Activated T-helper 1 cell treated with anti-CD3 and anti-CD28 coated beads, Interleukin-12 subunit alpha, Interleukin-12 subunit beta, Interleukin-2, Interleukin-4 antibody, amounts not matched to agents 30 ng/mL and 10 ng/mL and 1 ng/mL, durations not matched to agents 14 hours and 24 hours and 36 hours (primary cell): ENCODE measurements around the gene PIK3CG. TPM values are rescaled to one million over a fixed set of nuclear protein-coding genes. Genes with fewer than 3 reads are reported as not detected.
"Not testable (repeated sequence)": the region's sequence is repeated elsewhere in the genome, so short reads cannot be mapped to it uniquely, and the experiment has no call there.

Experiments
- DNase-seq: peaks from one replicate; pipeline ENCODE4 v3.0.0; 2021; ENCODE audit warnings: low spot score
- H3K27ac Mint-ChIP-seq: one replicate; pipeline ENCODE4 v1.8.0; 2021; ENCODE audit warnings: mild to moderate bottlenecking, mixed read lengths
- H3K27me3 Mint-ChIP-seq: one replicate; pipeline ENCODE4 v1.8.0; 2022; ENCODE audit warnings: mild to moderate bottlenecking, moderate library complexity, mixed read lengths; ENCODE audit not compliant: insufficient read depth
- H3K36me3 Mint-ChIP-seq: one replicate; pipeline ENCODE4 v1.8.0; 2021; ENCODE audit warnings: low read depth, mixed read lengths
- H3K4me1 Mint-ChIP-seq: one replicate; pipeline ENCODE4 v1.8.0; 2021; ENCODE audit warnings: low read depth, mixed read lengths
- H3K4me3 Mint-ChIP-seq: one replicate; pipeline ENCODE4 v1.8.0; 2021; ENCODE audit warnings: mild to moderate bottlenecking, moderate library complexity, mixed read lengths
- H3K9me3 Mint-ChIP-seq: one replicate; pipeline ENCODE4 v1.8.0; 2021; ENCODE audit warnings: mixed read lengths
- intact Hi-C: fragments of 100-400 bp; cut with micrococcal nuclease; formaldehyde crosslinking; loops from one replicate; pipeline ENCODE4 v1.15.1; 2024
- total RNA-seq: library from RNA; stranded (reverse); gene quantifications from 2 replicates; pipeline ENCODE4 v1.2.3, GENCODE V29; 2022

The PIK3CG gene
- total RNA-seq, 1 donor from 2014 or later = 38.7 TPM

DNA sequence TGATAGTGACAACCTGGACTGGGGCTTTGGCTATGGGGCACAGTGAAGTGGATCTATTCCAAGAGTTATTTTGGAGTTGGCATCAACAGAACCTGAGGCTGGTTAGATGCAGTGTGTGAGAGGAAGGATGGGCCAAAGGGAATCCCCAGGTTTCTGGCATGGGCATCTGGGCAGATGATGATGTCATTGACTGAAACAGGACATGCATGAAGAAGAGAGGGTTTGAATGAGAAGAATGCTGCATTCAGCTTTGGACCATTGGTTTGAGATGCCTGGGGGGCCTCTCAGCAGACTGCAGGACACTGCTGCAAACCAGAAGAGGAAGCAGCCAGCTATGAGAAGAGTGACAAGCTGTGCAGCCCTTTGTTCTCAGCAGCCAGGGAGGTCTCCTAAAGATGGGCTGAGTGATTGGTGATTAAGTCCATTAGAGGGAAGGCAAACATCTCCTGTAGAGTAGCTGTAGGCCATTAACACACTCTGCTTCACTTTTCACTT is 23.1 kb upstream of the PIK3CG start:
- Mint-ChIP-seq H3K9me3 (no peaks in the 10 kb centered on the region), H3K27ac (no peak overlapping the region), H3K4me1 (no peaks in the 10 kb centered on the region), H3K36me3 (no peaks in the 10 kb centered on the region), H3K27me3 (peaks cover 5% of the 10 kb centered on the region), H3K4me3 (no peak overlapping the region)
- DNase-seq = no peak
- intact Hi-C loops = no loop called here

DNA sequence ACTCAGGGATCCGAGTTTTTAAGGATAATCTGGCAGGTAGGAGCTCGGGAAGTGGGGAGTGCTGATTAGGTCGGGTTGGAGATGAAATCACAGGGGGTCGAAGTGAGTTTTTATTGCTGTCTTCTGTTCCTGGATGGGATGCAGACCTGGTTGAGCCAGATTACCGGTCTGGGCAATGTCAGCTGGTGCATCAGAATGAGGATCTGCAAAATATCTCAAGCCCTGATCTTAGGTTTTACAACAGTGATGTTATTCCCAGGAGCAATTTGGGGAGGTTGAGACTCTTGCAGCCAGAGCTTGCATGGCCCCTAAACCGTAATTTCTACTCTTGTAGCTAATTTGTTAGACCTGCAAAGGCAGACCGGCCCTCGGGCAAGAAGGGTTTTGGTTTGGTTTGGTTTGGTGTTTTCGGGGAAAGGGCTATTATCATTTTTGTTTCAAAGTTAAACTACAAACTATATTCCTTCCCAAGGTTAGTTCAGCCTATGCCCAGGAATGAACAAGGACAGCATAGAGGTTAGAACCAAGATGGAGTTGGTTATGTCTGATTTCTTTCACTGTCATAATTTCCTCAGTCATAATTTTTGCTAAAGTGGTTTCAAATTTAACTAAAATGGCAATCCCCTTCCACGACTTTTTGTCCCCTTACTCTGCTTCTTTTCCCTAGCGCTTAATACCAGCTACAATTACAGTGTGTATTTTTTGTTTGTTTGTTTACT is 20.6 kb upstream of the PIK3CG start:
- DNase-seq = no peak
- Mint-ChIP-seq H3K9me3 (no peaks in the 10 kb centered on the region), H3K4me3 (no peak overlapping the region), H3K36me3 (no peaks in the 10 kb centered on the region), H3K4me1 (no peaks in the 10 kb centered on the region), H3K27me3 (peaks cover 7% of the 10 kb centered on the region), H3K27ac (no peak overlapping the region)
- intact Hi-C loops = no loop called here

DNA sequence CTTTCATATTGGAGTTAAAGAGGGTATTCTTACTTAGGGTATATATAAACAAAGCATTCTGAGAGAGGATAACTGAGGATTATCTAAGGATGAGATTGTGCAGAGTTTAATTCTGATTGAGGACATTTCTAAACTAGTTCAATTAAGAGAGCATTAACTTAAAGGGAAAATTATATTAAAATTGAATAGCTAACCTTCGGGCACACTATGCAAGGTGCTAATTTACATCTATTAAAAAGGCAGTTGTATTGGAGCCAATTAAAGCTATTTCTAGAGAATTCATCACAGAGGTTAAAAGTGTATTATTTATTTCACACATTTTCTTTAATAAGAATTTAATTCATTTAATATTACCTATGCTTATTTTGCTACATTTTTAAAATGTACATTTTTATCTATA is 17.0 kb upstream of the PIK3CG start:
- peaks cover 9% of the 10 kb centered on the region for H3K27me3 Mint-ChIP-seq
- intact Hi-C loops = no loop called here
- DNase-seq = no peak
- H3K9me3 Mint-ChIP-seq = peaks cover 7% of the 10 kb centered on the region
- no peaks in the 10 kb centered on the region for H3K36me3 Mint-ChIP-seq
- no peak overlapping the region for H3K4me3 Mint-ChIP-seq
- no peaks in the 10 kb centered on the region for H3K4me1 Mint-ChIP-seq
- no peak overlapping the region for H3K27ac Mint-ChIP-seq

DNA sequence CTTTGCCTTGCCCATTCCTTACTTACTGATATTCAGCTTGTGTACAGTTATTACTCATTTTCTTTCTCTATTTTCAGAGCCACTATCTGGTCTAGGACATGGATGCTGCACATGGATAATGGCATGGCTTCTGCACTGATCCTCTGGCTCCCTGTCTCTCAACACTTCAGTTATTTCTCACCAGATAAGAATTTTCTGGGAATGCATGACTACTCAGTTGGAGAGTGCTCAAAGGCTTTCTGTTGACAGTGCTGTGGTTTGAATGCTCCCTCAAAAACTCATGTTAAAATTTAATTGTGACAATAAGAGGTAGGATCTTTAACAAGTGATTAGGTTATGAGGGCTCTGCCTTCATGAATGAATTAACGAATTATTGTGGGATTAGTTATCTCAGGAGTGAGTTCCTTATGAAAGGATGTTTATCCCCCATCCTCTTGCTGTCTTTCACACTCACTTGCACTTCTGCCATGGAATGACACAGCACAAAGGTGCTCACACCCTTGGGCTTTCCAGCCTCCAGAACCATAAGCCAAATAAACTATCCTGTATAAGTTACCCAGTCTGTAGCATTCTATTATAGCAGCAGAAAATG is 16.1 kb upstream of the PIK3CG start:
- Mint-ChIP-seq H3K27ac (no peak overlapping the region), H3K9me3 (peaks cover 13% of the 10 kb centered on the region), H3K36me3 (peaks cover 2% of the 10 kb centered on the region), H3K27me3 (peaks cover 6% of the 10 kb centered on the region), H3K4me3 (no peak overlapping the region), H3K4me1 (peaks cover 4% of the 10 kb centered on the region)
- intact Hi-C loops = no loop called here
- no peak for DNase-seq

DNA sequence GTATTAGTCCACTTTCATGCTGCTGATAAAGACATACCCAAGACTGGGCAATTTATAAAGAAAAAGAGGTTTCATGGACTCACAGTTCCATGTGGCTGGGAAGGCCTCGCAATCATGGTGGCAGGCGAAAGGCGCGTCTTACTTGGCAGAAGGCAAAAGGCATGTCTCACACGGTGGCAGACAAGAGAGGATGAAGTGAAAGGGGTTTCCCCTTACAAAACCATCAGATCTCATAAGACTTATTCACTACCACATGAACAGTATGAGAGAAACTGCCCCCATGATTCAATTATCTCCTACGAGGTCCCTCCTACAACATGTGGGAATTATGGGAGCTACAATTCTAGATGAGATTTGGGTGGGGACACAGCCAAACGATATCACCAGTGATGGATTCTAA is 13.4 kb upstream of the PIK3CG start:
- H3K36me3 Mint-ChIP-seq, H3K27me3 Mint-ChIP-seq, DNase-seq, intact Hi-C loops, H3K4me1 Mint-ChIP-seq, H3K27ac Mint-ChIP-seq, H3K4me3 Mint-ChIP-seq: not testable (repeated sequence)
- peaks cover 20% of the 10 kb centered on the region for H3K9me3 Mint-ChIP-seq

DNA sequence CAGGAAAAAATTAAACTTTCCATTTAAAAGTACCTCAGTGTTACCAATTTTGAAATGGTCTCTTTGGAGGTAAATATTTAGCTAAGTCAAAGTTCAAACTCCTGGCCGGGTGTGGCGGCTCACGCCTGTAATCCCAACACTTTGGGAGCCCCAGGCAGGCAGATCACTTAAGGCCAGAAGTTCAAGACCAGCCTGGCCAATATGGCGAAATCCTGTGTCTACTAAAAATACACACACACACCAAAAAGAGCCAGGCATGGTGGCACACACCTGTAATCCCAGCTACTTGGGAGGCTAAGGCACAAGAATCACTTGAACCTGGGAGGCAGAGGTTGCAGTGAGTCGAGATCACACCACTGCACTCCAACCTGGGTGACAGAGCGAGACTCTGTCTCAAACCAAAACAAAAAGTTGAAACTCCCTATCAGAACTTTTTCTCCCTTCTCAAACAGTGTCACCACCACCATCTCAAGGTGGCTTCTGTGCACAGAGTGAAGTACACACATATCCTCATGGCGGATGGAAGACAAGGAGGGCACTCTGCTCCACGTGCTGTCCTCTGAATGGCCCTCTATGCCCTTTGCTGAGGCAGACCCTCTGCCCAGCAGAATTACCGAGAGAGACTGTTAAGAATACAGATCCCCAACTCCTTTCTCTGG is 11.7 kb upstream of the PIK3CG start:
- H3K36me3 Mint-ChIP-seq = peaks cover 4% of the 10 kb centered on the region
- H3K4me3 Mint-ChIP-seq = no peak overlapping the region
- intact Hi-C loops = no loop called here
- peaks cover 4% of the 10 kb centered on the region for H3K27me3 Mint-ChIP-seq
- peaks cover 9% of the 10 kb centered on the region for H3K4me1 Mint-ChIP-seq
- H3K9me3 Mint-ChIP-seq = peaks cover 20% of the 10 kb centered on the region
- no peak overlapping the region for H3K27ac Mint-ChIP-seq
- DNase-seq = no peak

DNA sequence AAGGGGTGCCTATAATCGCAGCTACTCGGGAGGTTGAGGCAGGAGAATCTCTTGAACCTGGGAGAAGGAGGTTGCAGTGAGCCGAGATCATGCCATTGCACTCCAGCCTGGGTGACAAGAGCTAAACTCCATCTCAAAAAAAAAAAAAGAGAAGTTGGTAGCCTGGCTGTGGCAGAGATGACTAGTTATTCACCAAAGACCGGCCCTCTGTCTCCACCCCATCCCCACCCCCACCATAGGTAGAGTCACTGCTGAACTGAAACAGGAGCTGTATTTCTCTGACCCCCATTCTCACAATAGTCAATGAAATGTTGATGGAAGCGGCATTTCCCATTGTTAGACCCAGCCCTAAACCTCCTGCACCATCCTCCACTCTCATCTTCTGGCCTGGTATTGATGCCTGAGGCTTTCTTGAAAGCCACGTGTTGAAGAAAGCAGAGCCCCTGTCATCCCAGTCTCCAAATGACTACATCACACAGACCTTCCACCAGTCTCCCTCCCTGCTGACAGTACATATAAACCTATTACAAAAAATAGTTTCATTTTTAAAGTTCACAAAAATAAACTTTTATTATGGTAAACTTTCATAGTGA is 9.4 kb upstream of the PIK3CG start:
- intact Hi-C loops = no loop called here
- DNase-seq = no peak
- Mint-ChIP-seq H3K36me3 (peaks cover 4% of the 10 kb centered on the region), H3K9me3 (peaks cover 20% of the 10 kb centered on the region), H3K4me1 (peaks cover 9% of the 10 kb centered on the region), H3K4me3 (no peak overlapping the region), H3K27ac (no peak overlapping the region), H3K27me3 (peaks cover 2% of the 10 kb centered on the region)

DNA sequence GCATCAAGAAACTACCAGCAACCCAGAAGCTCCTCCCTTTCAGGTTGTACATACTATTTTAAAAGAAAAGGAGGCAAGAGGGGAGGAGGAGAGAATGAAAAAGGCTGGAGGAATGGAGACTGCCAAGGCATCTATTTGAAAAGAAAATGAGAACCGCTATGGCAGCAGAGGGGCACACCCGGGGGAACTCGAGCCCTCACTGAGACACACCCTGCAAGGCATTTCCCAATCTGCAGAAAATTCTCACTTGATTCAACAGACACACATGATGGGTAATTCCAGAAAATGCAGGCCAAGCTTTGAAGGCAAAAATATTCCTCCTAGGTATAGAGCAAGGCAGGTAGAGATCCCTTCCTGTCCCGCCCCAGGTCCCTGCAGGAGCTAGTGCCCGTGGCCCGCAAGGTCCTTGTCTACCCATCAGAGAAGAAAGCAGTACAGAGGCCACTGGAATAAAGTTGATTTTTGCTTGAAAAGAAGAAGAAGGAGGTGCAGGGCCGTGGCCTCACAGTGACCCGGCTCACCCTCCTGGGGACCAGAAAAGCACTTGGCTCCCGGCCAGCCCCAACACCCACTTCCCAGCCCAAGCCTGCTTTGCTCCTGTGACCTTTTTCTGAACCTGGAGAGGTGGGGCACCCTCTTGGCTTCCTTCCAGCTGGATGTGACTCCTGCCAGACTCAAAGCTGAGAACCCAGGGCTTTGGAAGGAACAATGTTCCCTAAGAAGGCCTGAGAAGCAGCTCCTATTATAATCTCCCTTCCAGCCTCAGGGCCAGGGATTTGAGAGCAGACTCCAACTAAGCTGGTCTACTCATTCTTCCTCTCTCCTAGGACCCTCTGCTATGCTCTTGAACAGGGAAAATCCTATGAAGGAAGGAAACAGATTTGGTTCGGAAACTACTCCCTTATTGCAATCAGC is 6.2 kb upstream of the PIK3CG start:
- Mint-ChIP-seq H3K27me3 (no peaks in the 10 kb centered on the region), H3K27ac (no peak overlapping the region)
- intact Hi-C loops = no loop called here

DNA sequence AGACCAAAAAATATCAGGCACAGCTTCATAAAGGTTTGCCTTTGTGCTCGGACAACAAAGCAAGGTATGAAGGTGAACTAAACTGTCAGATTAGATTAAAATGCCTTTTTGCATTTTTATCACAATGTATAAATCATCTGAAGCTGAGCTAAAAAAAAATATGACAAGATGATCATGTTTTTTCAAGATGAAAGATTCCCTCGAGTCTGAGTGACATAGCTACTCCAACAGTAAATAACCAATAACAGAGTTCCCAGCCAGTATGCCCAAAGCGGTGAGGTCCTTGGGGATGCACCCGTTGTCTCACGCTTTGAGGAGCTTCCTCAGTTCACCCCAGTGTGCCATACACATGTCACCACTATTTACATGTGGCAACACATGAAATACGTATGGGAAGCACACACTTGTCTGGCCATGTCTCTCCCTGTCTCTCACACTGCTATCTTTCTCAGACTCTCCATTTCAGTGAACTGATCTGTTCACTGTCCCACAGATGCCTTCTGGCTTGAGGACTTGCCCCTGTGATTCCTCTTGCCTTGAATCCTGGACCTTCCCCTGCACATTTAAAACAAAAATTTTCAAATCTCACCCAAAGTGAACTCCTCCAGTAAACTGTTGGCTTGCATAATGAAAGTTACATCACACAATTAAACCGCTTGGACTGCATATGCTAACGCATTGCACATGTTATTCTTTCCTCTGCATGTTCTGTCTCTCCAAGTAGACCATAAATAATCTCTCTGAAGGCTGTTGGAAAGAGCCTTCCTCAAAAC is 2.6 kb upstream of the PIK3CG start:
- no peak for DNase-seq
- intact Hi-C loops = loop anchor here (1.0 to 10.0 kb wide), 3 partner anchors 9 to 802 kb away; partner anchors contain the start of gene SLC26A4
- no peak overlapping the region for H3K4me3 Mint-ChIP-seq
- H3K9me3 Mint-ChIP-seq = no peaks in the 10 kb centered on the region
- peaks cover 9% of the 10 kb centered on the region for H3K36me3 Mint-ChIP-seq
- H3K4me1 Mint-ChIP-seq = peaks cover 33% of the 10 kb centered on the region
- H3K27ac Mint-ChIP-seq = no peak overlapping the region
- no peaks in the 10 kb centered on the region for H3K27me3 Mint-ChIP-seq

More for the DNA sequence above, 6.2 kb upstream of the PIK3CG start:
- H3K4me1 Mint-ChIP-seq = peaks cover 7% of the 10 kb centered on the region
- no peak for DNase-seq
- H3K36me3 Mint-ChIP-seq = peaks cover 2% of the 10 kb centered on the region
- no peak overlapping the region for H3K4me3 Mint-ChIP-seq
- peaks cover 7% of the 10 kb centered on the region for H3K9me3 Mint-ChIP-seq

DNA sequence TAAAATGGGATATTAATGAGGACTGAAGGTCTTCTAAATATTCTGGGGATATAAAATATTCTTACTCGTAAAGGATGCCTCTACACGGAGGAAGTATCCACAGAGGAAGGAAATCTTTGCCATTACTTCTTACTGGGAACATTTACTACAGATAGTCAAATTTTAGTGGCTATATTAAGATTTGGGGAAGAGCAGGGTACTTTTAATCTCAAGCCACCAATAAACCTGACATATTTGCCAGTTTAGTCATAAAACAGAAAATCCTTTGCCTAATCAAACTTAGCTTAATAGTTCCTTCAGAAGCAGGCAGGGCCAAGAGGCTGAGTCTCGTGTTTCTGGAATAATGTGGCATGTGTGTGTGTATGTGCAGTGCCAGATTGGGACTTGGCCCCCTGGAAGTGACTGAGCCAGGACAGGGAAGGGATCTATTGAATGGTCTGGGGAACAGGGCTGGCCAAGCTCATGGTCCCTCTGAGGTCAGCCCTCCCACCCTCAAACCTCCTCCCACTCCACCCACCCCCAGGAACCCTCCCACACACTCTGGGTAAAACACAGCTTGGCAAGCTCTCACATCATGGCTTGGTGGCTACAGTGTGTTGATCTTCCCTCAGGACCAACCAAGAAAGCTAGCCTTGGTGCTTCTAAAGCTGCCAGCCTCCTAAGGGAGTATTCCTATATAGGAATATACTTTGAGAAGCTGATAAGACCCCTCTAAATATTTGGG is 1.6 kb upstream of the PIK3CG start:
- Mint-ChIP-seq H3K4me3 (no peak overlapping the region), H3K27ac (no peak overlapping the region), H3K27me3 (no peaks in the 10 kb centered on the region), H3K4me1 (peaks cover 35% of the 10 kb centered on the region), H3K9me3 (no peaks in the 10 kb centered on the region), H3K36me3 (peaks cover 14% of the 10 kb centered on the region)
- DNase-seq = no peak
- intact Hi-C loops = loop anchor here (1.0 to 10.0 kb wide), 3 partner anchors 8 to 801 kb away; partner anchors contain the start of gene SLC26A4
